MCF 10A (cell line): ENCODE data around the gene SNAP23. TPM values are rescaled to one million over a fixed set of nuclear protein-coding genes. Genes with fewer than 3 reads are reported as not detected.

Experiments used
- BruUV-seq: library from RNA; stranded (reverse); fragments of 400-500 nt; replicated peaks from 2 replicates; lab custom pipeline; 2021; lab: Mats Ljungman, UMichigan
- CTCF ChIA-PET: fragments of 300-600 bp; sonication (Branson Sonifier 250); formaldehyde crosslinking; extraction: SDS; loops from one replicate; lab custom pipeline; 2021; ENCODE audit warnings: antibody characterized with exemption, inconsistent platforms; lab: Yijun Ruan, JAX
- POLR2A ChIA-PET: fragments of 300-600, 350-650 bp; sonication (Branson Sonifier 250); formaldehyde crosslinking; extraction: SDS; loops from one replicate; lab custom pipeline; 2020; ENCODE audit warnings: antibody characterized with exemption, inconsistent platforms; lab: Yijun Ruan, JAX
- DNase-seq: peaks from one replicate; pipeline ENCODE4 v3.0.0-alpha.2; 2018; ENCODE audit not compliant: unreplicated experiment
- H3K27ac Mint-ChIP-seq: one replicate; pipeline ENCODE4 v1.8.0; 2022; ENCODE audit warnings: mild to moderate bottlenecking, low read depth, mixed read lengths; ENCODE audit not compliant: unreplicated experiment
- H3K27me3 Mint-ChIP-seq: one replicate; pipeline ENCODE4 v1.8.0; 2022; ENCODE audit warnings: mixed read lengths; ENCODE audit not compliant: insufficient read depth, unreplicated experiment
- H3K36me3 Mint-ChIP-seq: one replicate; pipeline ENCODE4 v1.8.0; 2022; ENCODE audit warnings: mild to moderate bottlenecking, moderate library complexity, mixed read lengths; ENCODE audit not compliant: insufficient read depth, unreplicated experiment
- H3K4me1 Mint-ChIP-seq: one replicate; pipeline ENCODE4 v1.8.0; 2022; ENCODE audit warnings: mixed read lengths; ENCODE audit not compliant: insufficient read depth, unreplicated experiment
- H3K4me3 Mint-ChIP-seq: one replicate; pipeline ENCODE4 v1.8.0; 2022; ENCODE audit warnings: mild to moderate bottlenecking, moderate library complexity, mixed read lengths; ENCODE audit not compliant: unreplicated experiment
- H3K9me3 Mint-ChIP-seq: one replicate; pipeline ENCODE4 v1.8.0; 2022; ENCODE audit warnings: mixed read lengths; ENCODE audit not compliant: unreplicated experiment
- CTCF ChIP-seq: fragments of 200-600 bp; IDR thresholded peaks from one replicate; pipeline ENCODE4 v1.8.0; 2022; ENCODE audit warnings: antibody characterized with exemption, mild to moderate bottlenecking; ENCODE audit not compliant: unreplicated experiment
- intact Hi-C: fragments of 100-400 bp; cut with micrococcal nuclease; formaldehyde crosslinking; loops from 2 replicates; pipeline ENCODE4 v1.14.1; 2022
- total RNA-seq: library from RNA; stranded (reverse); gene quantifications from 2 replicates; pipeline ENCODE4 v1.2.3, GENCODE V29; 2022

Gene SNAP23
- total RNA-seq, 1 experiment from 2014 or later: 47.4 TPM

GRCh38 chr15:42576040-42576594, 80.7 kb downstream of the SNAP23 start:
- TF ChIP-seq CTCF: no peak
- H3K27ac Mint-ChIP-seq: no peak overlapping the region
- ChIA-PET POLR2A (interaction anchor here (0.6 to 2.8 kb wide), 10 partner anchors 9 to 345 kb away, joined by 3 to 27 read pairs (median 6); partner anchors contain the start of genes HAUS2, LRRC57, SNAP23 and TMEM87A), CTCF (no interaction called here)
- peak overlapping the region; percentile 89 for H3K4me3 Mint-ChIP-seq
- no peaks in the 10 kb centered on the region for H3K9me3 Mint-ChIP-seq
- H3K27me3 Mint-ChIP-seq: no peaks in the 10 kb centered on the region
- H3K36me3 Mint-ChIP-seq: no peaks in the 10 kb centered on the region
- DNase-seq: no peak
- no TSS peak for BruUV-seq
- intact Hi-C loops: no loop called here
- H3K4me1 Mint-ChIP-seq: peaks cover 11% of the 10 kb centered on the region

DNA sequence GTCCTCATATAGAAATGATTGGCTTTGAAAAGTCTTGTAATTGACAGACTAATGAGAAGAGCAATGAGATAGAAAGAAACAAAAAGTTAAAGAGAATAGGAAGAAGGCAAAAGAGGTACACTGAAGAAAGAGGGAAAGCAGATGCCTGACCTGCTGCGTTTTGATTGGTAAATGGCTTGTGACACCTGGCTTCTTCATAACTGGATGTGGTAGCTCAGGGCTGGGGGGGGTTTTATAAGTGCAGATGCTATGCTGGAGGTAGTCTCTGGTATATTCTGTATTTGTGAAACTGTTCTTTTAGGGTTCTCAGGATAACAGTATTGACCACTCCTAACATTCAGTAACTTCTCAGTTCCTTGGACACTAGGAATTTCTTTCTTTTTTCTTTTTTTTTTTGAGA, 81.3 kb downstream of the SNAP23 start:
- no peak for DNase-seq
- no peak for TF ChIP-seq CTCF
- Mint-ChIP-seq H3K27ac (no peak overlapping the region), H3K4me3 (no peak overlapping the region), H3K27me3 (no peaks in the 10 kb centered on the region), H3K4me1 (peaks cover 13% of the 10 kb centered on the region), H3K36me3 (peaks cover 3% of the 10 kb centered on the region), H3K9me3 (no peaks in the 10 kb centered on the region)
- CTCF ChIA-PET: interaction anchor here (0.8 kb wide), 1 partner anchor 81 kb away, joined by 3 read pairs; the partner anchor contains the start of gene SNAP23
- intact Hi-C loops: no loop called here
- BruUV-seq: TSS peak; percentile 19
- POLR2A ChIA-PET: interaction anchor here (0.6 to 2.2 kb wide), 2 partner anchors 9 to 20 kb away, joined by 3 to 13 read pairs; no protein-coding TSS in a partner anchor

DNA sequence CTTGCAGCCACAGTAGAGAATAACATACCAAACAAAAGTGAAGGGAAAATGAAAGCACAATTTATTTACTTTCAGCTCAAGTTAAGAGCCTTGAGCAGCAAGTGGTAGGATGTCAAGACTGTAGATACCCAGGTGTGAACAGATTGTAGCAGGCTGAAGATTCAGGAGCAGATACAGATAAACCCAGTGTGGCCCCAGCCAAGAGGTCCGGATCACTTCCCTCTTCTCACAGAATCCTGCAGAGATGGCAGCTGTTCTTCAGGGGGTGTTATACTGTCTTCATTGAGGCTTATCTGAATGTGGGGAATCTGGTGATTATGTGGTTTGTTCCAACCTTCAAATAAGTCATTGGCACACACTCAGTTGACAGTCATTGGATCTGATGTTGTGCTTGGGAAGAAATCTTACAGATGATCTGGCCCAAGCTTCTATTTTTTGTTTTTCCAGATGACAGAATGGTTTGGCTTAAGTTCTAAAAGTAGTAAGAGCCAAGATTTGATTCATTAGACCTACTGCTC, 82.1 kb downstream of the SNAP23 start:
- intact Hi-C loops: no loop called here
- Mint-ChIP-seq H3K4me1 (peaks cover 13% of the 10 kb centered on the region), H3K27ac (no peak overlapping the region), H3K4me3 (no peak overlapping the region), H3K27me3 (no peaks in the 10 kb centered on the region), H3K36me3 (peaks cover 6% of the 10 kb centered on the region), H3K9me3 (no peaks in the 10 kb centered on the region)
- ChIA-PET CTCF (interaction anchor here (0.8 kb wide), 1 partner anchor 82 kb away, joined by 3 read pairs; the partner anchor contains the start of gene SNAP23), POLR2A (no interaction called here)
- DNase-seq: no peak
- no TSS peak for BruUV-seq
- no peak for TF ChIP-seq CTCF

DNA sequence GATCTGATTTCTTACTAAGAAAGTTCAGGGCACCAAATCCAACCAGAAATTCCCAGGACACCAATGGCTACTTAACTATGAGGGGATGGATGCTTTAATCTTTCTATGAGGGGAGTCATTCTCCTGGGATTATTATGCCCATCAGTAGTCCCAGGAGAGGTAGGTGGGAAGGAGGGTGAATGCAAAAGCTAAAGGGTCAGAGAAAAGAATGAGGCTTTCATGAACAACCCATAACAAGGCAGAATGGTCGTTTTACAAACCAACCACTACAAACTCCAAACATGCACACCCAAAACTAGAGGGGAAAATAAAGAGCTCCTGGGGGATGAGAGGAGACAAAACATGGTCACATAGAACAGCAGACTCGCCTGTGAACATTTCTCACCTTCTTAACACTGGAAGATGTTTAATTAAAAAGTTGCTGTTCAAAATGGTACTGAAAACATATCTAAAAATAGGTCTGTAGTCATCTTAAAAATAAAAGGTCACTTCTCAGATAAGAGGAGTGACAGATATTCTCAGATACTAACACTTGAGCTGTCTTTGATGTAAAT, 83.6 kb downstream of the SNAP23 start:
- Mint-ChIP-seq H3K27ac (no peak overlapping the region), H3K36me3 (peaks cover 6% of the 10 kb centered on the region), H3K9me3 (no peaks in the 10 kb centered on the region), H3K27me3 (no peaks in the 10 kb centered on the region), H3K4me1 (peaks cover 13% of the 10 kb centered on the region), H3K4me3 (no peak overlapping the region)
- ChIA-PET CTCF (interaction anchor here (0.6 kb wide), 1 partner anchor 688 kb away, joined by 4 read pairs; no protein-coding TSS in a partner anchor), POLR2A (interaction anchor here (0.7 kb wide), 1 partner anchor 839 kb away, joined by 4 read pairs; no protein-coding TSS in a partner anchor)
- DNase-seq: no peak
- intact Hi-C loops: no loop called here
- no TSS peak for BruUV-seq
- TF ChIP-seq CTCF: no peak
